SK-N-MC (cell line): Measurements from ENCODE around the gene NOVA2.

Experiments used
- DNase-seq: peaks from one replicate; pipeline ENCODE4 v3.0.0-alpha.2; 2011; ENCODE audit warnings: low read depth, low spot score
- H3K27ac ChIP-seq: fragments of 200-600 bp; sonication (generic); 2 replicates; pipeline ENCODE4 v1.5.1; 2016; ENCODE audit warnings: mixed run types
- H3K36me3 ChIP-seq: fragments of 200-600 bp; sonication (generic); 2 replicates; pipeline ENCODE4 v1.6.1; 2017; ENCODE audit warnings: antibody characterized with exemption, low read length, mixed read lengths; ENCODE audit not compliant: insufficient read depth
- H3K4me3 ChIP-seq: fragments of 200-600 bp; sonication (generic); 2 replicates; pipeline ENCODE4 v1.5.1; 2016
- H3K9ac ChIP-seq: fragments of 200-600 bp; sonication (generic); 2 replicates; pipeline ENCODE4 v1.8.0; 2017; ENCODE audit warnings: mixed run types, mixed read lengths; ENCODE audit not compliant: insufficient read length
- H3K9me3 ChIP-seq: fragments of 200-600 bp; sonication (generic); 2 replicates; pipeline ENCODE4 v1.6.1; 2017; ENCODE audit warnings: low read depth, mild to moderate bottlenecking, antibody characterized with exemption, low read length, moderate library complexity, mixed read lengths
- EZH2 ChIP-seq: fragments of 200-600 bp; sonication (generic); IDR thresholded peaks from one replicate; pipeline ENCODE4 v1.6.1; 2017; ENCODE audit warnings: antibody characterized with exemption
- FOXP2 ChIP-seq: optimal IDR thresholded peaks from 2 replicates; pipeline ENCODE3; 2011; ENCODE audit warnings: mild to moderate bottlenecking, moderate library complexity; ENCODE audit not compliant: insufficient read depth; ENCODE audit errors: extremely low read length, control extremely low read depth
- POLR2AphosphoS5 ChIP-seq: IDR thresholded peaks from 2 replicates; pipeline ENCODE4 v1.6.1; 2012; ENCODE audit warnings: mild to moderate bottlenecking, low read depth, low read length, borderline replicate concordance

The NOVA2 gene

DNA sequence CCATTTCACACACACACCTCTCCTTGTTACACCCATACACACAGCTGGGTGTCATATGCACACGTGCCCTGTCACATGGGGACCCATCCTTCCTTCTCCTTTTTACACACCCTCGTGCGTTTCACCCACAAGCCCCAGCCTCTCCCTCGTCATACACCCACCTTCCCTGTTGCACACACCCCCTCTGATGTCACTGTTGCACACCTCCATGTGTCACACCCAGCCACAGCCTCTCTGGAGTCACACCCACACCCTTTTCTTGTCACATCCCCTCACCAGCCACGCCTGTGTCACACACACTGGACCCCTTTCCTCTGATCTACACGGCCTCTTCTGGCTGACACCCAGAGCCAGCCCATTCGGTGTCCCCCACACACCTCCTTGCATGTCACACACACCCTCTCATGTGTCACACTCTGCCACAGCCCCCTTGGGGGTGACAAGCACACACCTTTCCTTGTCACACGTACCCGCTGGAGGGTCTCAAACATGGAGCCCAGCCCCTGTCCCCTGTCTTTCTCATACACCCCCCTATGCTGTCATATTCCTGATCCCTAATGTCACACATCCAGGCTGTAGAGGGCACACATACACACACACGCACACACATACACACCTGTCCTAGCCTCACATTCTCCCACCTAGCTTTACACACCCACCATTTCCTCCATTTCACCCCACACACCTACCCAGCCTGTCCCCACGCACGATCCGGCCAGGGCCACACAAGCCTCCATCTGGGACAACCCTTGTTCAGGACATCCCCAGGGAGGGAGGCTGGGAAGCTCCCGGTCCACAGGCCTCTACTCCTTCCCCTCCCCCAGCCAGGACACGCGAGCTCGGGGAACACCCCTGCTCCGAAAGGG is 1.4 kb downstream of the NOVA2 start:
- no peak overlapping the region for H3K4me3 ChIP-seq

DNA sequence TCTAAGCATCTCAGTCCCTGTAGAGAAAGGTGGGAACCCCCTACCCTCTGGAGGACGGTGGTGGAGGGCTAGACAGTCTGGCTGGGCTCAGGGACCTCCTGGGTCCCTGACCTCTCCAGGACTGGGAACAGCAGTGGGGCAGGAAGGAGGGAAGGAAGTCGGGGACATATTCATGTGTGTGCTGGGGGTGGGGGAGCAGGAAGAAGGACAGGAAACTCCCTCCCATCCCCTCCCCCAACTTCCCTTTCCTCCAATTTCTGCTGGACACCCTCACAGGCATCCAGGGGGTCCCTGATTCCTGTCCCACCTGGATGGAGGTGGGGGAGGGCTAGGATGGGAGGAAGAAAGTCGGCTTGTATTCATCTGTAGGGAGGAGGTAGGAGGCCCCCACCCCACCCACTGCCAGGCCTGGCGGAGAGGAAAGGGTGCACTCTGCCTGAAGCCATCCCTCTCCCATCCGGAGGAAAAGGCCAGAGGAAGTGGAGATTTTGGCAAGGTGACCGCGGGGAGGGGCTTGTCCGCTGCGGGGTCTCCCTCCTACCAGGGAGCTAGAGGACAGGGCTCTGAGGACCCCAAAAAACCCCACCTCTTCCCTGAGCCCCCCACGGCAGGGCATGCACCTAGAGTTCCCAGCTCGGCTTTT is 2.3 kb downstream of the NOVA2 start:
- no peak overlapping the region for H3K9ac ChIP-seq
- no peak for DNase-seq
- no peak overlapping the region for H3K27ac ChIP-seq
- H3K36me3 ChIP-seq = no peaks in the 10 kb centered on the region
- no peaks in the 10 kb centered on the region for H3K9me3 ChIP-seq
- no peak overlapping the region for H3K4me3 ChIP-seq
- TF ChIP-seq EZH2 (no peak), POLR2AphosphoS5 (no peak), FOXP2 (no peak)

More for the DNA sequence above, 1.4 kb downstream of the NOVA2 start:
- TF ChIP-seq POLR2AphosphoS5 (no peak), FOXP2 (no peak), EZH2 (no peak)
- Histone ChIP-seq H3K27ac (no peak overlapping the region), H3K36me3 (no peaks in the 10 kb centered on the region), H3K9ac (no peak overlapping the region), H3K9me3 (no peaks in the 10 kb centered on the region)
- no peak for DNase-seq

DNA sequence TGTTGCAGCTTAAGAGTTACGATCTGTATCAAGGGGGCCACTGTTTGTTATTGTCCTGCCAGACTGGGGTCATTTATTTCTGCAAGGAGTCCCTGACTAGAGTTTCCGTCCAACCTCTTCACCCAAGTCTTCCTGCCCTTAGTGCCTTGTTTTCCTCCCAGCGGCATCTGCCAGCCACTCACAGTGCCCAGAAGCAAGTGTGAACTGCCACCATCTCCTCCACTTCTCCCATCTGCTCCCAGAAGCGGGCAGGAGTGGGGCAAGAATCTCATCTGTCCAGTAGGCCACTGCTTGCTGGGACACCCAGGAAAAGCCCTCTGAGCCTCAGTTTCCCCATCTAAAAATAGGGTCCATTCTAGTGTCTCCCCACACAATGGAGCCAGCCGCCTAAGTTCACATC is 4.0 kb downstream of the NOVA2 start:
- Histone ChIP-seq H3K36me3 (no peaks in the 10 kb centered on the region), H3K9me3 (no peaks in the 10 kb centered on the region), H3K27ac (no peak overlapping the region), H3K9ac (no peak overlapping the region), H3K4me3 (no peak overlapping the region)
- TF ChIP-seq POLR2AphosphoS5 = no peak
- no peak for TF ChIP-seq EZH2
- no peak for TF ChIP-seq FOXP2
- no peak for DNase-seq

DNA sequence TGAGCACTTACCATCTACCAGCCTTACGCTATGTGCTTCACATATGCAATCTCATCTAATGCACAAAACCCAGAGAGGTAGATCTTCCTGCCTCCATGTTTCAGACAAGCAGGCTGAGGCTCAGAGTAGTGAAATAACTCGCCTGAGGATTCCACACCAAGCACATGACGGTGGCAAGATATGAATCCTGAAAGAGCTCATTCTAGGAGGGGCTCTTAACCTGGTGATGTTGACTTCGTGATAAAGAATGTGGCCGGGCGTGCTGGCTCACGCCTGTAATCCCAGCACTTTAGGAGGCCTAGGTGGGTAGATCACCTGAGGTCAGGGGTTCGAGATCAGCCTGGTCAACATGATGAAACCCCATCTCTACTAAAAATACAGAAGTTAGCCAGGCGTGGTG is 5.0 kb downstream of the NOVA2 start:
- Histone ChIP-seq H3K27ac (no peak overlapping the region), H3K9ac (no peak overlapping the region), H3K9me3 (no peaks in the 10 kb centered on the region), H3K36me3 (no peaks in the 10 kb centered on the region), H3K4me3 (no peak overlapping the region)
- DNase-seq = no peak
- TF ChIP-seq EZH2 (no peak), POLR2AphosphoS5 (no peak), FOXP2 (no peak)

DNA sequence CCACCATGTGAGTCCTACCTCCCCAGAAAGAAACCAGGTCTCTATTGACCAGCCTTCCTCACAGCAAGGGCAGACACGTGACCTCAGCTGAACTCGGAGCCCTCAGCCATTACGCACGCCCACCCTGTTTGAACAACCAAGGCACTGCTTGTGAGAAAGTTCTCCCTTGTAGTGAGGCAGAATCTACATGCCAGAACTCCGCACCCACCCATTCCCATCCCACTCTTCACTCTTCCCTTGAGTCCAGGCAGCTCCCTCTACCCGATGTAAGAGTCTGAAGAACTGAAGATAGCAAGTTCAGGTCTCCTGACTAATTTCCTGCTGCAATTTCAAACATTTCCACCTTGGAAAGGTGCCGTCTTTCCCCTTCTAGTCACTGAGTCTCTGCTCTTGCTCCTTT is 6.4 kb downstream of the NOVA2 start:
- no peak for TF ChIP-seq POLR2AphosphoS5
- no peak for TF ChIP-seq EZH2
- no peak for TF ChIP-seq FOXP2
- no peaks in the 10 kb centered on the region for H3K36me3 ChIP-seq
- no peak overlapping the region for H3K4me3 ChIP-seq
- H3K9ac ChIP-seq = no peak overlapping the region
- no peaks in the 10 kb centered on the region for H3K9me3 ChIP-seq
- DNase-seq = no peak
- no peak overlapping the region for H3K27ac ChIP-seq

DNA sequence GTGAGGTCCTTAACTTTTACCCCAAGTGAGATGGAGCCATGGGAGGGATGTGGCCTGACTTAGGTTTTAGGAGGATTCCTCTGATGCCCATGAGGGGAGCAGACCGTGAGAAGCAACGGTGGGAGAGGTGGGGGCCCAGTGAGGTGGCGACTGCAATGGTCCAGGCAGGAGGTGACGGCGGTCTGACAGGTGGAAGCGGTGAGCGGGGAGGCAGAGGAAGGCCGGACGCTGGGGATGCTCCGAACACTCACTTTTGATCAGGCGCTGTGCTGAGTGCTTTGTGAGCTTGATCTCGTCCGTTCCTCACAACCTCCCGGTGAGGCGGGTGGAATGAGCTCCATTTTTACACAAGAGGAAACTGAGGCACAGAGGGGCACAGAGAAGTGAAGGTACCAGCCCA is 11.6 kb downstream of the NOVA2 start:
- no peak for TF ChIP-seq FOXP2
- no peak for TF ChIP-seq POLR2AphosphoS5
- TF ChIP-seq EZH2 = no peak
- no peak for DNase-seq
- no peaks in the 10 kb centered on the region for H3K36me3 ChIP-seq
- no peaks in the 10 kb centered on the region for H3K9me3 ChIP-seq
- no peak overlapping the region for H3K27ac ChIP-seq
- H3K4me3 ChIP-seq = no peak overlapping the region
- H3K9ac ChIP-seq = no peak overlapping the region

DNA sequence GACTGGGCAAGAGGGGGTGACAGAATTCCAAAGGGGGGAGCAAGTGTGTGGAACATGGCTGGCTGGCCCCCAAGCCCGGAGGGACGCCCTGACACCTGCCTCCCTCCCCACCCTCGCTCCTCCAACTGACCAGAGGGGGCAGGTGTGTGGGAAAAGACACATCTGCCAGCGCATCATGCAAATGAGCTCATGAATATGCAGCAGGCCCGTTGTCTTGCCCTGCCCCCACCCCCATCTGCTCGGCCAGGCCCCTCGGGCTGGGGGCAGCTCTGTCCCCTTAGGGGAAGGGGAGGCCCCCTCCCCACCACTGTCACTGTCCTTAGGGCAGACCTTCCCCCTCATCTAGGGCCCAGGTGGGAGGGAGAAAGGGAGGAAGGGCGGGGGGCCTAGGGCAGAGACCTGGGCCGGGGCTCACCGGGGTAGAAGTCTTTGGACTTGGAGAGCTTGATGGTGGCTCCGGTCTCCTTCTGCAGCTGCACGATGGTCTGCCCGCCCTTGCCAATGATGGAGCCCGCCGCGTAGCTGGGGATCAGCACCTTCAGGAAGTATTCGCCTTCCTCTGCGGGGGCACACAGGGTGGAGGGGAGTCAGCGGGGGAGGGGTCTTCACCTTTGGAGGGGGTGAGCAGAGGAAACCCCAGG is 12.9 kb downstream of the NOVA2 start:
- no peak overlapping the region for H3K27ac ChIP-seq
- no peak overlapping the region for H3K9ac ChIP-seq
- TF ChIP-seq POLR2AphosphoS5 (no peak), FOXP2 (no peak), EZH2 (no peak)
- H3K36me3 ChIP-seq = no peaks in the 10 kb centered on the region
- H3K4me3 ChIP-seq = no peak overlapping the region
- H3K9me3 ChIP-seq = no peaks in the 10 kb centered on the region
- DNase-seq = no peak

DNA sequence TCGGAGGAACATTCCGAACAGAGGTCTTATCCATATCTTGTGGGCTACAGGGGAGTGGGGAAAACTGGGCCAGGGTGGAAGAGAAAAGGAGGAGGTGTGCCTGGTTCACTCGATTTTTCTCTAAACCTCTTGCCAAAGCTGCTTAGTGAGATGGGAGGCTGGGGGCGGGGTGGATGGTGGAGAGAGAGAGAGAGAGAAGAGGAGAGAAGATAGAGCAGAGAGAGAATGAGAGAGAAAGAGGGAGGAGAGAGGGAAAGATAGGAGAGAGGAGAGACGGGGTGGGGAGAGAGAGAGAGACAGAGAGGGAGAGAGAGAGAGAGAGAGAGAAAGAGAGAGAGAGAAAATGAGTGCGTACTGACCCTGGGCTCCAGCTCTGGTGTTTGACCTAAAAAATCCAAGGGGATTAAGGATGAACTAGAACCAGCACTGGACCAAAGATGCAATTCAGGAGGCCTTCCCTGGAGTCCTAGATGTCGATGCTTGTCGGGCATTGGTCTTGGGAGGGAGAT is 14.1 kb downstream of the NOVA2 start:
- H3K9ac ChIP-seq = no peak overlapping the region
- no peaks in the 10 kb centered on the region for H3K9me3 ChIP-seq
- TF ChIP-seq POLR2AphosphoS5 (no peak), EZH2 (no peak), FOXP2 (no peak)
- DNase-seq = no peak
- H3K36me3 ChIP-seq = no peaks in the 10 kb centered on the region
- H3K27ac ChIP-seq = no peak overlapping the region
- no peak overlapping the region for H3K4me3 ChIP-seq
